GM23248 (cell line): Measurements from ENCODE around the gene FDX1.

ENCODE experiments used
- EZH2 ChIP-seq: fragments of 200-600 bp; sonication (generic); IDR thresholded peaks from 2 replicates; pipeline ENCODE4 v1.6.1; 2018; ENCODE audit warnings: antibody characterized with exemption, mild to moderate bottlenecking; ENCODE audit not compliant: insufficient read depth, poor library complexity, severe bottlenecking
- EZH2phosphoT487 ChIP-seq: fragments of 200-600 bp; sonication (generic); IDR thresholded peaks from 2 replicates; pipeline ENCODE4 v1.6.1; 2018; ENCODE audit warnings: antibody characterized with exemption, moderate library complexity, mild to moderate bottlenecking, low read depth; ENCODE audit not compliant: insufficient read depth

- TF ChIP-seq EZH2phosphoT487, result no peak
- no peak for TF ChIP-seq EZH2
Observed at GRCh38 chr11:110450246-110450645, 20.5 kb downstream of the FDX1 start.
